C4-2B (cell line): ENCODE data around the gene PRPF40A.
"Not testable (repeated sequence)": the region's sequence is repeated elsewhere in the genome, so short reads cannot be mapped to it uniquely, and the experiment has no call there.

Experiments used
- H3K27ac ChIP-seq: fragments of 450-650 bp; 2 replicates; pipeline ENCODE4 v1.5.1; 2017
- ZFX ChIP-seq: fragments of 450-650 bp; IDR thresholded peaks from 2 replicates; pipeline ENCODE4 v1.6.1; 2017
- TF ChIP-seq, protein P1 (sequence below): fragments of 450-650 bp; conservative IDR thresholded peaks from 2 replicates; pipeline ENCODE4 v1.5.1; 2017; ENCODE audit warnings: mild to moderate bottlenecking

The PRPF40A gene

DNA sequence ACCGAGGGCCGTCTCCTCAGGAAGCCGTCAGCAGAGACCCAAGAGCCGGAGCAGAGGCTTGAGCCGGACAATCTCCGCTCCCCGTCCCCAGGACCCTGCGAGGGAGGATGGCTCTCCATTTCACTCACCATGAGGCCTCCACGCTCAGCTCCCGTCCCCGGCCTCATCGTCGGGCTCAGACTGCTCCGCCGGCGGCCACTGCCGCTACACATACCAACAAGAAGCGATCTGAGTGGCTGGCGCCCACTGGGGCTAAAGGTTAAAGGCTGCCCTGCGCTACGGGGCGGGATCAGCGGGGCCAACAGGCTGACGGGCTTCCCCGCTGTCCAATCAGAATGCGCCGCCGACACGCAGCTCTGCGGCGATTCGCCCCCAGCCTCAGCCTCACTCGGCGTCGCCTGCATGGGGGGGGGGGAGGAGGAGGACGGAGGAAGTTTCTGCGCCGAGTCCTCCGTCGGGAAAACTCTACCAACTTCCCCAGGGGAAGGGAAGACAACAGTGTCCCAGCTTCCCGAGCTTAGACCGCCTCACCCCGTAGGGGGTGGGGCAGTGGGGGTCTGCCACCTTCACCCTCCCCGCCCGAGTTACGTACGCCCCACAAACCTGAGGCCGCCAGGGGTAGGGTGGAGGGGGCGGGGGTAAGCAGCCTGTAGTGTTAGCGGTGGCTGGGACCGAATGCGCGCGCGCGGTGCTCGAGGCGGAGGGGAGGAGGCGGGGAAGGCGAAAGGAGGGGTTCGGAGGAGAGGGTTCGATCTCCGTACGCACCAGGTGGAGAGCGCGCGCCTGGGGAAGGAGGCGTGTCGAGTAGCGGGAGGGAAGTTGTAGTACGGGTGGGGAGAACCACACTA is at the start of gene PRPF40A:
Gene PRPF40A, minus strand, starts transcription at position 234 of the 848 bp plus-strand sequence. Its CDS starts 22 bp downstream, at position 212.
- TF ChIP-seq, protein P1, sequence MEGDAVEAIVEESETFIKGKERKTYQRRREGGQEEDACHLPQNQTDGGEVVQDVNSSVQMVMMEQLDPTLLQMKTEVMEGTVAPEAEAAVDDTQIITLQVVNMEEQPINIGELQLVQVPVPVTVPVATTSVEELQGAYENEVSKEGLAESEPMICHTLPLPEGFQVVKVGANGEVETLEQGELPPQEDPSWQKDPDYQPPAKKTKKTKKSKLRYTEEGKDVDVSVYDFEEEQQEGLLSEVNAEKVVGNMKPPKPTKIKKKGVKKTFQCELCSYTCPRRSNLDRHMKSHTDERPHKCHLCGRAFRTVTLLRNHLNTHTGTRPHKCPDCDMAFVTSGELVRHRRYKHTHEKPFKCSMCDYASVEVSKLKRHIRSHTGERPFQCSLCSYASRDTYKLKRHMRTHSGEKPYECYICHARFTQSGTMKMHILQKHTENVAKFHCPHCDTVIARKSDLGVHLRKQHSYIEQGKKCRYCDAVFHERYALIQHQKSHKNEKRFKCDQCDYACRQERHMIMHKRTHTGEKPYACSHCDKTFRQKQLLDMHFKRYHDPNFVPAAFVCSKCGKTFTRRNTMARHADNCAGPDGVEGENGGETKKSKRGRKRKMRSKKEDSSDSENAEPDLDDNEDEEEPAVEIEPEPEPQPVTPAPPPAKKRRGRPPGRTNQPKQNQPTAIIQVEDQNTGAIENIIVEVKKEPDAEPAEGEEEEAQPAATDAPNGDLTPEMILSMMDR: no peak
- peak; percentile 86 for TF ChIP-seq ZFX
- peak within 1 kb of the TSS; percentile 98 for H3K27ac ChIP-seq

- TF ChIP-seq ZFX: no peak
- TF ChIP-seq, protein P1: no peak
- no peak overlapping the region for H3K27ac ChIP-seq
Measured at GRCh38 chr2:152766928-152767327, 49.7 kb upstream of the PRPF40A start.

DNA sequence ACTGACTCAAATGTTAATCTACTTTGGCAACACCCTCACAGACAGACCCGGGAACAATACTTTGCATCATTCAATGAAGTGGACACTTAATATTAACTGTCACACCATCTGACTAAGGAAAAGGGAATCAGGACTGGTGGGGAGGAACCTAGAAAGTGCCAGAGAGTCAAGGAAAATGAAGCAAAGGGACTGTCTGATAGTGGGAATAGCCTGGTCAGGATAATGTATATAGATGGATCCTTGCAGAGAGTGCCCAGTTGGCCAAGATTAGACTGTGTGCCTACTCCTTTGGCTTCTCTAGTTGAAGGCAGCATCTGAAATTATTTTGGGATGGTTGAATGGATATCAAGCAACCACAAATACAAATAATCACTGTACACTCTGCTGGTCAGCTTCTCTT is 46.4 kb upstream of the PRPF40A start:
- TF ChIP-seq, protein P1: no peak
- no peak for TF ChIP-seq ZFX
- no peak overlapping the region for H3K27ac ChIP-seq

DNA sequence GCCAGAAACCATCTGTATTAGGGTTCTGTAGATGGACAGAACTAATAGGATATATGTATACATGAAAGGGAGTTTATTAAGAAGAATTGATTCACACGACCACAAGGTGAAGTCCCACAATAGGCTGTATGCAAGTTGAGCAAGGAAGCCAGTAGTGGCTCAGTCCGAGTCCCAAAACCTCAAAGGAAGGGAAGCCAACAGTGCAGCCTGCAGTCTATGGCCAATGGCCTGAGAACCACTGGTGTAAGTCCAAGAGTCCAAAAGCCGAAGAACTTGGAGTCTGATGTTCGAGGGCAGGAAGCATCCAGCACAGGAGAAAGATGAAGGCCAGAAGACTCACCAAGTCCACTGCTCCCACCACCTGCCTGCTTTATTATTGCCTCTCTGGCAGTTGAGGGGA is 45.9 kb upstream of the PRPF40A start:
- H3K27ac ChIP-seq: not testable (repeated sequence)

DNA sequence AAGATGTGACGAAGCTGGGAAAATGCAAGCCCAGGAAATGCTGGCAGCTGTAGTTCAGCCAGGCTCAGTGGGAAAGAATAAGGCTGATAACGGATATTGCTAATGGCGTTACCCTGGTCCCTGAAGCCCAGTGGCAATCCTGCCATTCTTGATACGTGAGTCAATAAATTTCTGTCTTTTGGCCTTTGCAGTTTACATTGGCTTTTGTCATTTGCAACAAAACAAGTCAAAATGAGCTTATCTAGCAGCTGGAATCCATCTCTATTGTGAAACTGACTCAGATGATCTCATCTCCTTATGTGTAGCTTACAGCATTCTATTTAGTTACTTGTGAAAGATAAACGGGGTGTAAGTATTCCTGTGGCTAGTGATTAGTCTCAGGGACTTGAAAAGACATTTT is 44.9 kb upstream of the PRPF40A start:
- H3K27ac ChIP-seq: no peak overlapping the region
- TF ChIP-seq ZFX: no peak
- TF ChIP-seq, protein P1: no peak

- TF ChIP-seq ZFX: no peak
- TF ChIP-seq, protein P1: no peak
- no peak overlapping the region for H3K27ac ChIP-seq
Measured at GRCh38 chr2:152761214-152761613, 44.0 kb upstream of the PRPF40A start.

- H3K27ac ChIP-seq: no peak overlapping the region
- TF ChIP-seq ZFX: no peak
- TF ChIP-seq, protein P1: no peak
Measured at GRCh38 chr2:152759290-152760072, 42.2 kb upstream of the PRPF40A start.
